Trophoblast cell (in vitro differentiated cells and primary cell): ENCODE results near the gene RNF114.

Source experiments
- DNase-seq, 2 donors: peaks; one replicate each; pipeline ENCODE4 v3.0.0-alpha.2; 2016
- H2AFZ ChIP-seq: 2 replicates; pipeline ENCODE4 v1.6.1; 2013; ENCODE audit warnings: low read length, moderate library complexity, mild to moderate bottlenecking; ENCODE audit not compliant: insufficient read depth, poor library complexity
- H2AK5ac ChIP-seq: 2 replicates; pipeline ENCODE4 v1.6.1; 2013; ENCODE audit warnings: mild to moderate bottlenecking, low read length
- H2BK120ac ChIP-seq: 2 replicates; pipeline ENCODE4 v1.6.1; 2013; ENCODE audit warnings: low read length, mild to moderate bottlenecking, moderate library complexity; ENCODE audit not compliant: insufficient read depth, poor library complexity
- H2BK12ac ChIP-seq: 2 replicates; pipeline ENCODE4 v1.6.1; 2013; ENCODE audit warnings: mild to moderate bottlenecking, low read length, moderate library complexity
- H2BK5ac ChIP-seq: 2 replicates; pipeline ENCODE4 v1.6.1; 2013; ENCODE audit warnings: low read length, low read depth, moderate library complexity, mild to moderate bottlenecking; ENCODE audit not compliant: poor library complexity
- H3K14ac ChIP-seq: 2 replicates; pipeline ENCODE4 v1.6.1; 2013; ENCODE audit warnings: mild to moderate bottlenecking, low read length
- H3K18ac ChIP-seq: 2 replicates; pipeline ENCODE4 v1.6.1; 2013; ENCODE audit warnings: mild to moderate bottlenecking, low read length
- H3K23ac ChIP-seq: 2 replicates; pipeline ENCODE4 v1.6.1; 2013; ENCODE audit warnings: low read length
- H3K27ac ChIP-seq: 2 replicates; pipeline ENCODE4 v1.5.1; 2013; ENCODE audit warnings: low read depth, mild to moderate bottlenecking, inconsistent platforms, low read length, moderate library complexity
- H3K27me3 ChIP-seq: 2 replicates; pipeline ENCODE4 v1.6.1; 2013; ENCODE audit warnings: inconsistent platforms, mild to moderate bottlenecking, low read length, moderate library complexity; ENCODE audit not compliant: insufficient read depth
- H3K36me3 ChIP-seq, 2 experiments: 1 replicate in 1 of 2; 2 replicates in 1 of 2; pipeline ENCODE4 v1.6.1; 2013; ENCODE audit warnings: low read length in 2 of 2, mild to moderate bottlenecking in 2 of 2, moderate library complexity in 1 of 2; ENCODE audit not compliant: insufficient read depth in 2 of 2, control insufficient read depth in 1 of 2
- H3K4ac ChIP-seq: 2 replicates; pipeline ENCODE4 v1.6.1; 2013; ENCODE audit warnings: low read depth, mild to moderate bottlenecking, low read length, moderate library complexity
- H3K4me1 ChIP-seq, 2 experiments: 1 replicate in 1 of 2; 2 replicates in 1 of 2; pipeline ENCODE4 v1.6.1; 2013; ENCODE audit warnings: low read length in 2 of 2, mild to moderate bottlenecking in 2 of 2, moderate library complexity in 1 of 2; ENCODE audit not compliant: insufficient read depth in 2 of 2, control insufficient read depth in 1 of 2
- H3K4me2 ChIP-seq: 2 replicates; pipeline ENCODE4 v1.6.1; 2013; ENCODE audit warnings: inconsistent platforms, mild to moderate bottlenecking, low read length, moderate library complexity
- H3K4me3 ChIP-seq: 2 replicates; pipeline ENCODE4 v1.5.1; 2013; ENCODE audit warnings: mild to moderate bottlenecking, low read depth, low read length, inconsistent platforms
- H3K79me1 ChIP-seq: one replicate; pipeline ENCODE4 v1.6.1; 2013; ENCODE audit warnings: low read length
- H3K79me2 ChIP-seq: 2 replicates; pipeline ENCODE4 v1.6.1; 2013; ENCODE audit warnings: low read length, mild to moderate bottlenecking; ENCODE audit not compliant: control insufficient read depth, insufficient read depth, poor library complexity
- H3K9ac ChIP-seq: 2 replicates; pipeline ENCODE4 v1.6.1; 2013; ENCODE audit warnings: mild to moderate bottlenecking, low read length
- H3K9me3 ChIP-seq: 2 replicates; pipeline ENCODE4 v1.6.1; 2013; ENCODE audit warnings: low read depth, mild to moderate bottlenecking, control low read depth, inconsistent platforms, low read length; ENCODE audit not compliant: insufficient read depth
- H4K12ac ChIP-seq: 2 replicates; pipeline ENCODE4 v1.6.1; 2013; ENCODE audit warnings: low read depth, mild to moderate bottlenecking, low read length, moderate library complexity
- H4K8ac ChIP-seq: 2 replicates; pipeline ENCODE4 v1.6.1; 2013; ENCODE audit warnings: low read depth, mild to moderate bottlenecking, low read length, moderate library complexity
- H4K91ac ChIP-seq: one replicate; pipeline ENCODE4 v1.6.1; 2013; ENCODE audit warnings: low read depth, mild to moderate bottlenecking, low read length, moderate library complexity
- WGBS: extraction: QIAGEN DNeasy Blood & Tissue Kit; methylation state at CpG from one replicate; pipeline ENCODE4 v1.1.7; 2013; ENCODE audit warnings: missing lambda C conversion rate; ENCODE audit not compliant: insufficient read length, insufficient coverage; ENCODE audit errors: extremely low coverage; 5-methylcytosine and 5-hydroxymethylcytosine counted together

Gene RNF114

GRCh38 chr20:49888212-49889000 lies 47.8 kb upstream of the RNF114 start:
- Histone ChIP-seq H3K14ac (no peak overlapping the region), H2AFZ (no peak overlapping the region), H3K18ac (no peak overlapping the region), H3K4me2 (no peak overlapping the region), H4K12ac (no peak overlapping the region), H2AK5ac (no peak overlapping the region), H2BK12ac (no peak overlapping the region), H2BK120ac (no peak overlapping the region), H3K27me3 (no peaks in the 10 kb centered on the region), H3K9ac (no peak overlapping the region), H4K8ac (no peak overlapping the region), H4K91ac (no peak overlapping the region), H3K4me3 (no peak overlapping the region), H3K79me1 (no peaks in the 10 kb centered on the region), H3K27ac (no peak overlapping the region), H3K36me3 (peaks cover 19 to 25% of the 10 kb centered on the region in 2 experiments), H3K9me3 (peaks cover 2% of the 10 kb centered on the region), H3K4me1 (no peaks in the 10 kb centered on the region), H2BK5ac (no peak overlapping the region), H3K23ac (no peak overlapping the region), H3K79me2 (no peaks in the 10 kb centered on the region), H3K4ac (no peak overlapping the region)
- DNase-seq: peak; percentile 35 to 78
- no CpG with 5 or more reads among the region's 18 CpGs for WGBS

GRCh38 chr20:49889001-49889934 lies 46.9 kb upstream of the RNF114 start:
- Histone ChIP-seq H2BK5ac (no peak overlapping the region), H3K4me2 (no peak overlapping the region), H3K27ac (no peak overlapping the region), H2AFZ (no peak overlapping the region), H3K4me3 (no peak overlapping the region), H3K27me3 (no peaks in the 10 kb centered on the region), H3K9me3 (no peaks in the 10 kb centered on the region), H4K12ac (no peak overlapping the region), H2BK120ac (no peak overlapping the region), H3K79me2 (no peaks in the 10 kb centered on the region), H3K4ac (no peak overlapping the region), H3K79me1 (no peaks in the 10 kb centered on the region), H3K23ac (no peak overlapping the region), H3K4me1 (no peaks in the 10 kb centered on the region), H3K36me3 (peaks cover 13 to 18% of the 10 kb centered on the region in 2 experiments), H4K8ac (no peak overlapping the region), H2AK5ac (no peak overlapping the region), H4K91ac (no peak overlapping the region), H3K14ac (no peak overlapping the region), H2BK12ac (no peak overlapping the region), H3K9ac (no peak overlapping the region), H3K18ac (no peak overlapping the region)
- WGBS: no CpG with 5 or more reads among the region's 9 CpGs
- no peak for DNase-seq

GRCh38 chr20:49889935-49890333 lies 46.3 kb upstream of the RNF114 start:
- Histone ChIP-seq H2AFZ (no peak overlapping the region), H2AK5ac (no peak overlapping the region), H3K23ac (no peak overlapping the region), H4K12ac (no peak overlapping the region), H3K4me3 (no peak overlapping the region), H2BK12ac (no peak overlapping the region), H3K79me1 (no peaks in the 10 kb centered on the region), H3K18ac (no peak overlapping the region), H2BK5ac (no peak overlapping the region), H3K9ac (no peak overlapping the region), H3K14ac (no peak overlapping the region), H3K27me3 (no peaks in the 10 kb centered on the region), H3K4me2 (no peak overlapping the region), H3K79me2 (no peaks in the 10 kb centered on the region), H3K36me3 (peaks cover 8 to 11% of the 10 kb centered on the region in 2 experiments), H4K8ac (no peak overlapping the region), H4K91ac (no peak overlapping the region), H2BK120ac (no peak overlapping the region), H3K4ac (no peak overlapping the region), H3K9me3 (no peaks in the 10 kb centered on the region), H3K4me1 (no peaks in the 10 kb centered on the region), H3K27ac (no peak overlapping the region)
- no CpG with 5 or more reads among the region's 9 CpGs for WGBS
- DNase-seq: no peak

- no peak for DNase-seq
- Histone ChIP-seq H4K91ac (no peak overlapping the region), H4K12ac (no peak overlapping the region), H3K23ac (no peak overlapping the region), H2BK120ac (no peak overlapping the region), H2BK12ac (no peak overlapping the region), H3K36me3 (peaks cover 1 to 7% of the 10 kb centered on the region in 2 experiments), H3K4ac (no peak overlapping the region), H3K9ac (no peak overlapping the region), H2AK5ac (no peak overlapping the region), H3K79me2 (no peaks in the 10 kb centered on the region), H3K4me2 (no peak overlapping the region), H3K14ac (no peak overlapping the region), H3K4me3 (no peak overlapping the region), H4K8ac (no peak overlapping the region), H3K79me1 (no peaks in the 10 kb centered on the region), H3K27ac (no peak overlapping the region), H2AFZ (no peak overlapping the region), H3K9me3 (no peaks in the 10 kb centered on the region), H2BK5ac (no peak overlapping the region), H3K18ac (no peak overlapping the region), H3K4me1 (no peaks in the 10 kb centered on the region), H3K27me3 (no peaks in the 10 kb centered on the region)
- WGBS: no CpG with 5 or more reads among the region's 21 CpGs
Measured at GRCh38 chr20:49890471-49891361, 45.5 kb upstream of the RNF114 start.
